OCI-LY7 (cell line): Measurements from ENCODE around the gene CEP120. TPM values are rescaled to one million over a fixed set of nuclear protein-coding genes. Genes with fewer than 3 reads are reported as not detected.

Experiments used
- BruUV-seq: library from RNA; stranded (reverse); fragments of 400-500 nt; replicated peaks from 2 replicates; lab custom pipeline; 2021; lab: Mats Ljungman, UMichigan
- CTCF ChIA-PET: fragments of 300-600 bp; sonication (Branson Sonifier 250); formaldehyde crosslinking; loops from one replicate; lab custom pipeline; 2022; ENCODE audit warnings: antibody characterized with exemption; ENCODE audit not compliant: unreplicated experiment; lab: Charles Lee
- POLR2A ChIA-PET: fragments of 300-600 bp; sonication (Branson Sonifier 250); formaldehyde crosslinking; loops from one replicate; lab custom pipeline; 2022; ENCODE audit warnings: antibody characterized with exemption; lab: Charles Lee
- DNase-seq: peaks from one replicate; pipeline ENCODE4 v3.0.0-alpha.2; 2015; ENCODE audit warnings: low spot score
- H2AFZ ChIP-seq: fragments of 200-600 bp; sonication (generic), shearing (Covaris generic); 2 replicates; pipeline ENCODE4 v1.6.1; 2014; ENCODE audit warnings: mild to moderate bottlenecking, antibody characterized with exemption, low read length, moderate library complexity
- H3K27ac ChIP-seq: fragments of 200-600 bp; sonication (generic); 2 replicates; pipeline ENCODE4 v1.5.1; 2014; ENCODE audit warnings: mixed run types, low read depth, mild to moderate bottlenecking, moderate library complexity, low read length, inconsistent platforms; ENCODE audit not compliant: poor library complexity, severe bottlenecking
- H3K36me3 ChIP-seq: fragments of 200-600 bp; sonication (generic); 2 replicates; pipeline ENCODE4 v1.6.1; 2014; ENCODE audit warnings: mild to moderate bottlenecking, antibody characterized with exemption, low read length, moderate library complexity, mixed read lengths; ENCODE audit not compliant: insufficient read depth
- H3K4me1 ChIP-seq: fragments of 200-600 bp; sonication (generic); 2 replicates; pipeline ENCODE4 v1.5.1; 2014; ENCODE audit warnings: mild to moderate bottlenecking, low read length; ENCODE audit not compliant: insufficient read depth, poor library complexity, severe bottlenecking
- H3K4me2 ChIP-seq: fragments of 200-600 bp; sonication (generic); 2 replicates; pipeline ENCODE4 v1.6.1; 2014; ENCODE audit warnings: mild to moderate bottlenecking, low read length
- H3K4me3 ChIP-seq: fragments of 200-600 bp; sonication (generic); 2 replicates; pipeline ENCODE4 v1.5.1; 2014; ENCODE audit warnings: mild to moderate bottlenecking, low read depth, low read length; ENCODE audit not compliant: poor library complexity, severe bottlenecking
- H3K79me2 ChIP-seq: fragments of 200-600 bp; sonication (generic); 2 replicates; pipeline ENCODE4 v1.6.1; 2016; ENCODE audit warnings: low read depth, mild to moderate bottlenecking, low read length, moderate library complexity, mixed read lengths; ENCODE audit not compliant: insufficient read depth
- H3K9me2 ChIP-seq: fragments of 200-600 bp; sonication (generic); 2 replicates; pipeline ENCODE4 v1.6.1; 2016; ENCODE audit warnings: mild to moderate bottlenecking, low read length, mixed read lengths; ENCODE audit not compliant: insufficient read depth
- H3K9me3 ChIP-seq: fragments of 200-600 bp; sonication (generic); 2 replicates; pipeline ENCODE4 v1.6.1; 2014; ENCODE audit warnings: mild to moderate bottlenecking, mixed run types, low read length, mixed read lengths
- H4K20me1 ChIP-seq: fragments of 200-600 bp; sonication (generic); 2 replicates; pipeline ENCODE4 v1.6.1; 2014; ENCODE audit warnings: mild to moderate bottlenecking, antibody characterized with exemption, low read length, moderate library complexity, mixed read lengths; ENCODE audit not compliant: insufficient read depth
- EZH2phosphoT487 ChIP-seq: fragments of 200-600 bp; sonication (generic); IDR thresholded peaks from 2 replicates; pipeline ENCODE4 v1.6.1; 2018; ENCODE audit warnings: low read depth, borderline replicate concordance, mild to moderate bottlenecking, mixed run types, antibody characterized with exemption, low read length, moderate library complexity, mixed read lengths
- intact Hi-C: fragments of 100-400 bp; cut with micrococcal nuclease; formaldehyde crosslinking; loops from one replicate; pipeline ENCODE4 v1.10.0; 2022; ENCODE audit not compliant: unreplicated experiment
- total RNA-seq, 2 experiments: library from RNA; depleted of rRNA in 1 of 2; stranded (reverse); fragments of >200 nt in 1 of 2; shearing (Covaris generic) in 1 of 2; gene quantifications; 2 replicates each; pipeline ENCODE4 v1.2.3, GENCODE V29; 2014 to 2022
- TF ChIP-seq, protein P1 (sequence below): fragments of 200-600 bp; sonication (generic); conservative IDR thresholded peaks from 2 replicates; pipeline ENCODE4 v1.5.1; 2014; ENCODE audit warnings: mild to moderate bottlenecking, antibody characterized with exemption, low read length, moderate library complexity, mixed read lengths

CEP120 gene
- total RNA-seq, 2 experiments from 2014 or later, result 18.0 to 23.8 TPM

DNA sequence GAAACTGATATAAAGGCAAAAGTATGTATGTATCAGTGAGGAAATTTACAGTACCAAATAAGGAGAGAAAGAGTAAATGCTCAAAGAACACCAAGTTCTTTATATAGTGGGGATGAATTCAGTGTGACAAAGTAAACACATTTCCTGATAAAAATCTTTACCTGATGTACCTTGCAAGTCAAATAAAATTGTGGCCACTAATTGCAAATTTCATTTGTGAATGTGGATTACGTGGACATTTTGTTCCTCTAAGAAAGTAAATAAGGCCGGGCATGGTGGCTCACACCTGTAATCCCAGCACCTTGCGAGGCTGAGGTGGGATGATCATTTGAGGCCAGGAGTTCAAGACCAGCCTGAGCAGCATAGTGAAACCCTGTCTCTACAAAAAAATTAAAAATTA lies 25.7 kb downstream of the CEP120 start:
- TF ChIP-seq EZH2phosphoT487, result no peak
- TF ChIP-seq, protein P1, sequence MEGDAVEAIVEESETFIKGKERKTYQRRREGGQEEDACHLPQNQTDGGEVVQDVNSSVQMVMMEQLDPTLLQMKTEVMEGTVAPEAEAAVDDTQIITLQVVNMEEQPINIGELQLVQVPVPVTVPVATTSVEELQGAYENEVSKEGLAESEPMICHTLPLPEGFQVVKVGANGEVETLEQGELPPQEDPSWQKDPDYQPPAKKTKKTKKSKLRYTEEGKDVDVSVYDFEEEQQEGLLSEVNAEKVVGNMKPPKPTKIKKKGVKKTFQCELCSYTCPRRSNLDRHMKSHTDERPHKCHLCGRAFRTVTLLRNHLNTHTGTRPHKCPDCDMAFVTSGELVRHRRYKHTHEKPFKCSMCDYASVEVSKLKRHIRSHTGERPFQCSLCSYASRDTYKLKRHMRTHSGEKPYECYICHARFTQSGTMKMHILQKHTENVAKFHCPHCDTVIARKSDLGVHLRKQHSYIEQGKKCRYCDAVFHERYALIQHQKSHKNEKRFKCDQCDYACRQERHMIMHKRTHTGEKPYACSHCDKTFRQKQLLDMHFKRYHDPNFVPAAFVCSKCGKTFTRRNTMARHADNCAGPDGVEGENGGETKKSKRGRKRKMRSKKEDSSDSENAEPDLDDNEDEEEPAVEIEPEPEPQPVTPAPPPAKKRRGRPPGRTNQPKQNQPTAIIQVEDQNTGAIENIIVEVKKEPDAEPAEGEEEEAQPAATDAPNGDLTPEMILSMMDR, result no peak
- intact Hi-C loops, result no loop called here
- no peaks in the 10 kb centered on the region for H3K9me3 ChIP-seq
- H3K27ac ChIP-seq, result peak overlapping the region; percentile 87
- no peaks in the 10 kb centered on the region for H3K9me2 ChIP-seq
- H3K4me3 ChIP-seq, result no peak overlapping the region
- BruUV-seq, result no TSS peak
- H3K36me3 ChIP-seq, result peaks cover 50% of the 10 kb centered on the region
- no peaks in the 10 kb centered on the region for H4K20me1 ChIP-seq
- H3K4me2 ChIP-seq, result peak overlapping the region; percentile 65
- POLR2A ChIA-PET, result interaction anchor here (0.6 to 1.5 kb wide), 8 partner anchors 9 to 53 kb away, joined by 3 to 5 read pairs (median 4); no protein-coding TSS in a partner anchor
- H3K79me2 ChIP-seq, result no peaks in the 10 kb centered on the region
- no peak for DNase-seq
- CTCF ChIA-PET, result interaction anchor here (0.6 kb wide), 1 partner anchor 695 kb away, joined by 3 read pairs; no protein-coding TSS in a partner anchor
- no peak overlapping the region; the same call in 1 of the 2 replicates for H2AFZ ChIP-seq
- peaks cover 26% of the 10 kb centered on the region for H3K4me1 ChIP-seq

DNA sequence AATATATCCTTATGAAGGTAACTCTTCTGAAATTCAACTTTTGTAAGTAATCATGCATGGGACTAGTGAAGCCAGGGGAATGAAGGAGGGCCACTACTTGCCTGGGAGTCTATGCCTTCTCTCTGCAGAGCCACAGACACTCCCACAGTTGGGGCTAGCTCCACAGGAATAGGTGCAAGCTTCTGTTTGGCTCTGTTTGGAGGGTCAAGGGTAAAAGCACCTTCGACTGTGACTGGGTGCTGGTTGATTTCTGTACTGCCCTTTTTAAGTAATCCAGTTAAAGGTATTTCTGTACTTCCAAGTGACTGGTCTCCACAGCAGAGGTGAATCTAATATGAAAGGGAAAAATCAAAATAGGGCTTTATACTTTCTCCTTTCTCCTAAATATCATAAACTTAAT lies 32.2 kb downstream of the CEP120 start:
- Histone ChIP-seq H3K4me1 (no peaks in the 10 kb centered on the region), H3K4me3 (no peak overlapping the region), H3K79me2 (no peaks in the 10 kb centered on the region), H3K36me3 (peaks cover 87% of the 10 kb centered on the region), H3K27ac (no peak overlapping the region), H3K9me2 (no peaks in the 10 kb centered on the region), H2AFZ (no peak overlapping the region), H3K4me2 (no peak overlapping the region), H3K9me3 (no peaks in the 10 kb centered on the region), H4K20me1 (no peaks in the 10 kb centered on the region)
- no peak for DNase-seq
- intact Hi-C loops, result no loop called here
- TF ChIP-seq, protein P1, result no peak
- BruUV-seq, result no TSS peak
- ChIA-PET POLR2A (interaction anchor here (0.5 to 2.1 kb wide), 3 partner anchors 16 to 38 kb away, joined by 3 to 4 read pairs (median 3); no protein-coding TSS in a partner anchor), CTCF (no interaction called here)

DNA sequence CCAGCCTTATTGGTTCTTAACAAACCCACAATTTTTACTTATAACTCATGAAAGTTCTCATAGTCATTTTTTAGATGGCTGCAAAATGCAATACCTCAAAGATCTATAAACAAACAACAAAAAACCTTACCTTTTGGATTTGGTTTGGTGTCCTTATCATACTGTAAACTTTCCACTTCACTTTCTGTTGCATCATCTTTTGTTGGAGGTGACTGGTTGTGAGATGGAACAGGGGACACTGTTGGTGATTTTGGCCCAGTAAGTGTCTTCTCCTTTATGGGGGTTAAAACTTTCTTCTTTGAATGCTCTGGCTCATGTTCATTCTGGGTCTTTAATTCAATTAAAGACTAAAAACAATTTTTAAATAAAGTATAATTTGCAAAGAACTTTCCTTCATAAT lies 33.4 kb downstream of the CEP120 start:
- ChIA-PET CTCF (no interaction called here), POLR2A (interaction anchor here (1.0 to 2.1 kb wide), 3 partner anchors 15 to 30 kb away, joined by 3 to 5 read pairs (median 4); no protein-coding TSS in a partner anchor)
- Histone ChIP-seq H4K20me1 (no peaks in the 10 kb centered on the region), H3K9me2 (no peaks in the 10 kb centered on the region), H3K36me3 (peaks cover 92% of the 10 kb centered on the region), H3K4me3 (no peak overlapping the region), H3K9me3 (no peaks in the 10 kb centered on the region), H3K79me2 (no peaks in the 10 kb centered on the region), H2AFZ (no peak overlapping the region), H3K27ac (no peak overlapping the region), H3K4me1 (no peaks in the 10 kb centered on the region), H3K4me2 (no peak overlapping the region)
- no peak for DNase-seq
- intact Hi-C loops, result no loop called here
- no TSS peak for BruUV-seq
- no peak for TF ChIP-seq EZH2phosphoT487
- TF ChIP-seq, protein P1, result no peak
